Measurements from ENCODE around the gene DNAH6.

The DNAH6 gene

GRCh38 chr2:84732897-84733778 lies 216.8 kb downstream of the DNAH6 start:
- TF ChIP-seq, protein P1, sequence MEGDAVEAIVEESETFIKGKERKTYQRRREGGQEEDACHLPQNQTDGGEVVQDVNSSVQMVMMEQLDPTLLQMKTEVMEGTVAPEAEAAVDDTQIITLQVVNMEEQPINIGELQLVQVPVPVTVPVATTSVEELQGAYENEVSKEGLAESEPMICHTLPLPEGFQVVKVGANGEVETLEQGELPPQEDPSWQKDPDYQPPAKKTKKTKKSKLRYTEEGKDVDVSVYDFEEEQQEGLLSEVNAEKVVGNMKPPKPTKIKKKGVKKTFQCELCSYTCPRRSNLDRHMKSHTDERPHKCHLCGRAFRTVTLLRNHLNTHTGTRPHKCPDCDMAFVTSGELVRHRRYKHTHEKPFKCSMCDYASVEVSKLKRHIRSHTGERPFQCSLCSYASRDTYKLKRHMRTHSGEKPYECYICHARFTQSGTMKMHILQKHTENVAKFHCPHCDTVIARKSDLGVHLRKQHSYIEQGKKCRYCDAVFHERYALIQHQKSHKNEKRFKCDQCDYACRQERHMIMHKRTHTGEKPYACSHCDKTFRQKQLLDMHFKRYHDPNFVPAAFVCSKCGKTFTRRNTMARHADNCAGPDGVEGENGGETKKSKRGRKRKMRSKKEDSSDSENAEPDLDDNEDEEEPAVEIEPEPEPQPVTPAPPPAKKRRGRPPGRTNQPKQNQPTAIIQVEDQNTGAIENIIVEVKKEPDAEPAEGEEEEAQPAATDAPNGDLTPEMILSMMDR (IDR thresholded peaks at IDR 0.05; ENCODE audit: insufficient read depth, low read length, poor library complexity, severe bottlenecking) = no peak
- DNase-seq (ENCODE audit: extremely low read depth, insufficient read length) = no peak
- no peak overlapping the region for H3K4me3 ChIP-seq (replicated peaks; ENCODE audit: low read depth, low read length)
- no peaks in the 10 kb centered on the region; the same call in 1 of the 2 replicates for H3K27me3 ChIP-seq (replicated peaks; ENCODE audit: control insufficient read depth, insufficient read depth, low read length)
- no peaks in the 10 kb centered on the region for H3K36me3 ChIP-seq (ENCODE audit: control insufficient read depth, insufficient read depth, low read length)

DNA sequence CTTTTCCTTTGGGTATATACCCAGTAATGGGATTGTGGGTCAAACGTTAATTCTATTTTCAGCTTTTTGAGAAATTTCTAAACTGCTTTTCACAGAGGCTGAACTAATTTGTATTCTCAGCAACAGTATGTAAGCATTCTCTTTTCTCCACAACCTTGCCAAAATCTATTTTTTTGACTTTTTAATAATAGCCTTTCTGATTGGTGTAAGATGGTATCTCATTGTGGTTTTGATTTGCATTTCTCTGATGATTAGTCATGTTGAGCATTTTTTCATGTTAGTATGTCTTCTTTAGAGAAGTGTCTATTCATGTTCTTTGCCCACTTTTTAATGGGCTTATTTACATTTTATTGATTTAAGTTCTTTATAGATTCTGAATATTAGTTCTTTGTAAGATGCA lies 219.1 kb downstream of the DNAH6 start:
- no peaks in the 10 kb centered on the region for H3K36me3 ChIP-seq (ENCODE audit: control insufficient read depth, insufficient read depth, low read length)
- TF ChIP-seq, protein P1 (IDR thresholded peaks at IDR 0.05; ENCODE audit: insufficient read depth, low read length, poor library complexity, severe bottlenecking) = no peak
- DNase-seq (ENCODE audit: extremely low read depth, insufficient read length) = no peak
- no peaks in the 10 kb centered on the region; the same call in 1 of the 2 replicates for H3K27me3 ChIP-seq (replicated peaks; ENCODE audit: control insufficient read depth, insufficient read depth, low read length)
- H3K4me3 ChIP-seq (replicated peaks; ENCODE audit: low read depth, low read length) = no peak overlapping the region

- DNase-seq (ENCODE audit: extremely low read depth, insufficient read length) = peak; percentile 9
- H3K36me3 ChIP-seq (ENCODE audit: control insufficient read depth, insufficient read depth, low read length) = no peaks in the 10 kb centered on the region
- TF ChIP-seq, protein P1 (IDR thresholded peaks at IDR 0.05; ENCODE audit: insufficient read depth, low read length, poor library complexity, severe bottlenecking) = peak; percentile 78
- H3K4me3 ChIP-seq (replicated peaks; ENCODE audit: low read depth, low read length) = no peak overlapping the region
- H3K27me3 ChIP-seq (replicated peaks; ENCODE audit: control insufficient read depth, insufficient read depth, low read length) = no peaks in the 10 kb centered on the region; the same call in 1 of the 2 replicates
Observed at GRCh38 chr2:84741182-84741822, 225.0 kb downstream of the DNAH6 start.

- DNase-seq (ENCODE audit: extremely low read depth, insufficient read length) = no peak
- H3K27me3 ChIP-seq (replicated peaks; ENCODE audit: control insufficient read depth, insufficient read depth, low read length) = no peaks in the 10 kb centered on the region
- H3K4me3 ChIP-seq (replicated peaks; ENCODE audit: low read depth, low read length) = no peak overlapping the region
- no peaks in the 10 kb centered on the region for H3K36me3 ChIP-seq (ENCODE audit: control insufficient read depth, insufficient read depth, low read length)
- TF ChIP-seq, protein P1 (IDR thresholded peaks at IDR 0.05; ENCODE audit: insufficient read depth, low read length, poor library complexity, severe bottlenecking) = no peak
Observed at GRCh38 chr2:84748341-84748740, 232.0 kb downstream of the DNAH6 start.

GRCh38 chr2:84749442-84749841 lies 233.1 kb downstream of the DNAH6 start:
- no peak for DNase-seq (ENCODE audit: extremely low read depth, insufficient read length)
- TF ChIP-seq, protein P1 (IDR thresholded peaks at IDR 0.05; ENCODE audit: insufficient read depth, low read length, poor library complexity, severe bottlenecking) = no peak

More at GRCh38 chr2:84749442-84749841, 233.1 kb downstream of the DNAH6 start:
- Histone ChIP-seq H3K27me3 (replicated peaks; ENCODE audit: control insufficient read depth, insufficient read depth, low read length) (no peaks in the 10 kb centered on the region), H3K4me3 (replicated peaks; ENCODE audit: low read depth, low read length) (no peak overlapping the region), H3K36me3 (ENCODE audit: control insufficient read depth, insufficient read depth, low read length) (no peaks in the 10 kb centered on the region)

Data from GM06990 (cell line).